ENCODE results near the gene PROCA1. TPM values are rescaled to one million over a fixed set of nuclear protein-coding genes. Genes with fewer than 3 reads are reported as not detected.

Gene PROCA1
- polyA plus RNA-seq, 3 donors: 0.31 to 8.9 (median 0.78) TPM

DNA sequence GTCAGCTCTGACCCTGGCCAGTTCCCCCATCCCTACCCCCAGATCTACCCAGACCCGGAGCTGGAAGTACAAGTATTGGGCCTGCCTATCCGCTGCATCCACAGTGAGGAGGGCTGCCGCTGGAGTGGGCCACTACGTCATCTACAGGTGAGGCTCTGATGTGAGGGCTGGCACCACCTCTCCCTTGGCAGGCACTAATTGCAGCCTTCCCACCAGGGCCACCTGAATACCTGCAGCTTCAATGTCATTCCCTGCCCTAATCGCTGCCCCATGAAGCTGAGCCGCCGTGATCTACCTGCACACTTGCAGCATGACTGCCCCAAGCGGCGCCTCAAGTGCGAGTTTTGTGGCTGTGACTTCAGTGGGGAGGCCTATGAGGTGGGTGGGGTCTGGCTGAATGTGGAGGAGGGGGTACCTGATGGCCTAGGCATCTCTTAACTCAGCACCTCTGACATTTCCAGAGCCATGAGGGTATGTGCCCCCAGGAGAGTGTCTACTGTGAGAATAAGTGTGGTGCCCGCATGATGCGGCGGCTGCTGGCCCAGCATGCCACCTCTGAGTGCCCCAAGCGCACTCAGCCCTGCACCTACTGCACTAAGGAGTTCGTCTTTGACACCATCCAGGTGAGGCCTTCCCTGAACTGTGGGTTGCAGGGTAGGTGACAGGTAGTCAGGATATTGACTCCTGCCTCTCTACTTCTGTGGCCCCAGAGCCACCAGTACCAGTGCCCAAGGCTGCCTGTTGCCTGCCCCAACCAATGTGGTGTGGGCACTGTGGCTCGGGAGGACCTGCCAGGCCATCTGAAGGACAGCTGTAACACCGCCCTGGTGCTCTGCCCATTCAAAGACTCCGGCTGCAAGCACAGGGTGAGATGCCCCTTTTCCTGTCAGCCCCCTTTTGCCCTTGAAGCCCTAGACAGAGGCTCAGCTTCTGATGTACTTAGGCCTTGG, 36.4 kb upstream of the PROCA1 start:
- Histone ChIP-seq H3K4me2 (replicated peaks; ENCODE audit: extremely low read depth, low read length, poor library complexity, severe bottlenecking) (no peak overlapping the region), H3K79me2 (ENCODE audit: insufficient read depth, low read length) (no peaks in the 10 kb centered on the region), H3K27ac (ENCODE audit: low read depth in 1 of 2, low read length in 2 of 2) (no peak overlapping the region), H3K27me3 (ENCODE audit: control insufficient read depth in 2 of 2, insufficient read depth in 2 of 2, low read length in 2 of 2) (peaks cover 4 to 15% of the 10 kb centered on the region in 2 donors), H4K20me1 (ENCODE audit: insufficient read depth, low read length) (peaks cover 13% of the 10 kb centered on the region), H3K9me3 (replicated peaks in 1 of 2; ENCODE audit: control insufficient read depth in 1 of 2, insufficient read depth in 1 of 2, low read length in 2 of 2) (no peaks in the 10 kb centered on the region), H2AFZ (ENCODE audit: insufficient read depth, low read depth, low read length, poor library complexity, severe bottlenecking) (no peak overlapping the region), H3K36me3 (replicated peaks in 1 of 2; ENCODE audit: control insufficient read depth in 1 of 2, insufficient read depth in 2 of 2, low read length in 2 of 2) (no peaks in the 10 kb centered on the region), H3K4me1 (ENCODE audit: control insufficient read depth in 1 of 2, insufficient read depth in 2 of 2, low read length in 2 of 2) (peaks cover 22 to 26% of the 10 kb centered on the region in 2 donors), H3K4me3 (replicated peaks in 1 of 3; ENCODE audit: low read depth in 2 of 3, low read length in 3 of 3) (no peak overlapping the region), H3K9ac (ENCODE audit: insufficient read depth, low read length, poor library complexity, severe bottlenecking) (no peak overlapping the region)
- Mint-ChIP-seq H3K36me3 (peaks cover 7 to 8% of the 10 kb centered on the region in 2 donors), H3K27me3 (ENCODE audit: low read depth in 3 of 3) (peaks cover 8 to 24% (median 18%) of the 10 kb centered on the region in 3 donors), H3K27ac (peak overlapping the region in 1 of 7 donors; percentile 50), H3K4me3 (no peak overlapping the region), H3K4me1 (peaks cover 15% of the 10 kb centered on the region), H3K9me3 (peaks cover 0 to 5% (median 0%) of the 10 kb centered on the region in 7 donors)
- intact Hi-C loops (cut with micrococcal nuclease): loop anchor here in 1 of 2 donors (10.0 kb wide), 1 partner anchor 207 kb away; the partner anchor contains the start of gene PHF12
- TF ChIP-seq CTCF (IDR thresholded peaks at IDR 0.05): no peak
- WGBS (ENCODE audit: insufficient coverage): 98% methylated on average over 16 of the region's 18 CpGs
- no peak for DNase-seq

GRCh38 chr17:28747051-28747691, 35.5 kb upstream of the PROCA1 start:
- Histone ChIP-seq H3K36me3 (replicated peaks in 1 of 2; ENCODE audit: control insufficient read depth in 1 of 2, insufficient read depth in 2 of 2, low read length in 2 of 2) (no peaks in the 10 kb centered on the region), H3K4me3 (replicated peaks in 1 of 3; ENCODE audit: low read depth in 2 of 3, low read length in 3 of 3) (no peak overlapping the region), H3K27me3 (ENCODE audit: control insufficient read depth in 2 of 2, insufficient read depth in 2 of 2, low read length in 2 of 2) (peaks cover 4 to 15% of the 10 kb centered on the region in 2 donors), H3K27ac (ENCODE audit: low read depth in 1 of 2, low read length in 2 of 2) (no peak overlapping the region), H3K4me2 (replicated peaks; ENCODE audit: extremely low read depth, low read length, poor library complexity, severe bottlenecking) (no peak overlapping the region), H3K4me1 (ENCODE audit: control insufficient read depth in 1 of 2, insufficient read depth in 2 of 2, low read length in 2 of 2) (peaks cover 32 to 35% of the 10 kb centered on the region in 2 donors), H3K9me3 (replicated peaks in 1 of 2; ENCODE audit: control insufficient read depth in 1 of 2, insufficient read depth in 1 of 2, low read length in 2 of 2) (no peaks in the 10 kb centered on the region), H3K79me2 (ENCODE audit: insufficient read depth, low read length) (no peaks in the 10 kb centered on the region), H3K9ac (ENCODE audit: insufficient read depth, low read length, poor library complexity, severe bottlenecking) (no peak overlapping the region), H2AFZ (ENCODE audit: insufficient read depth, low read depth, low read length, poor library complexity, severe bottlenecking) (no peak overlapping the region), H4K20me1 (ENCODE audit: insufficient read depth, low read length) (peaks cover 13% of the 10 kb centered on the region)
- DNase-seq: no peak
- H3K27me3 Mint-ChIP-seq (ENCODE audit: low read depth in 3 of 3): peaks cover 8 to 24% (median 22%) of the 10 kb centered on the region in 3 donors
- peak overlapping the region in 1 of 2 donors; percentile 20 for H3K4me3 Mint-ChIP-seq
- peaks cover 7 to 8% of the 10 kb centered on the region in 2 donors for H3K36me3 Mint-ChIP-seq
- peaks cover 0 to 5% (median 0%) of the 10 kb centered on the region in 7 donors for H3K9me3 Mint-ChIP-seq
- H3K4me1 Mint-ChIP-seq: peaks cover 17% of the 10 kb centered on the region
- H3K27ac Mint-ChIP-seq: no peak overlapping the region
- TF ChIP-seq CTCF (IDR thresholded peaks at IDR 0.05): no peak
- intact Hi-C loops (cut with micrococcal nuclease): loop anchor here in 1 of 2 donors (10.0 kb wide), 1 partner anchor 208 kb away; the partner anchor contains the start of gene PHF12
- WGBS (ENCODE audit: insufficient coverage): 80% methylated on average over 5 of the region's 7 CpGs

Data from CD14-positive monocyte (primary cell).